Ectodermal cell (in vitro differentiated cells): ENCODE measurements around the gene PLA2G2D.

Experiments
- H3K27ac ChIP-seq: 2 replicates; pipeline ENCODE4 v1.7.0; 2013; ENCODE audit warnings: mild to moderate bottlenecking, low read depth, low read length; ENCODE audit not compliant: insufficient read depth, poor library complexity, severe bottlenecking
- H3K27me3 ChIP-seq: 2 replicates; pipeline ENCODE4 v1.7.0; 2013; ENCODE audit warnings: mild to moderate bottlenecking, low read length; ENCODE audit not compliant: insufficient read depth, control insufficient read depth, poor library complexity, severe bottlenecking
- H3K36me3 ChIP-seq: one replicate; pipeline ENCODE4 v1.7.0; 2013; ENCODE audit warnings: low read length; ENCODE audit not compliant: control insufficient read depth, insufficient read depth
- H3K4me1 ChIP-seq: one replicate; pipeline ENCODE4 v1.7.0; 2013; ENCODE audit warnings: low read length; ENCODE audit not compliant: control insufficient read depth, insufficient read depth
- H3K4me3 ChIP-seq: 2 replicates; pipeline ENCODE4 v1.7.0; 2013; ENCODE audit warnings: low read depth, low read length, control low read depth; ENCODE audit not compliant: insufficient read depth
- H3K9me3 ChIP-seq: 2 replicates; pipeline ENCODE4 v1.7.0; 2013; ENCODE audit warnings: mild to moderate bottlenecking, low read length, moderate library complexity; ENCODE audit not compliant: control insufficient read depth
- WGBS, 2 experiments: methylation state at CpG; one replicate each; pipeline ENCODE4 v1.1.7; 2013; ENCODE audit warnings: missing lambda C conversion rate in 2 of 2; 5-methylcytosine and 5-hydroxymethylcytosine counted together

Gene PLA2G2D

DNA sequence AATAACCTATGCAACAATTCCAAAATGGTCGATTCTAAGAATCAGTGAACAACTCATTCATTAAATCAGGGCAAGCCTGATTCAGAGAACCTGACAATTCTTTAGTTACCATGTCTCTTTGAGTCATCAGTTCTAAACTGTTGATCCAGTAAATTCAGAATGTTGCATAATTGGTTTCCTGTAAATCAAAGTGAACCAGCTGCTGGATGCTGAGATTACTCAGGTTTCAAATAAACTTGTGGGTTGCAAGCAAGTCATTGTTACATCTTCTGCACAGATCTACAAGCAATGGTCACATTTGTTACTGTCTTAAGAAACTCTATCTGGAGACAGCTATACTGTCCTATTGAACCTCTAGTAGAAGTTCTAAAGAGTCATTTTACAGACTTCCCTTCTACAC, 16.5 kb downstream of the PLA2G2D start:
- Histone ChIP-seq H3K27me3 (no peaks in the 10 kb centered on the region), H3K9me3 (no peaks in the 10 kb centered on the region), H3K4me1 (no peaks in the 10 kb centered on the region), H3K27ac (no peak overlapping the region), H3K36me3 (no peaks in the 10 kb centered on the region), H3K4me3 (no peak overlapping the region)
- 92 to 95% methylated on average over 1 of the region's 1 CpG for WGBS, 2 experiments

DNA sequence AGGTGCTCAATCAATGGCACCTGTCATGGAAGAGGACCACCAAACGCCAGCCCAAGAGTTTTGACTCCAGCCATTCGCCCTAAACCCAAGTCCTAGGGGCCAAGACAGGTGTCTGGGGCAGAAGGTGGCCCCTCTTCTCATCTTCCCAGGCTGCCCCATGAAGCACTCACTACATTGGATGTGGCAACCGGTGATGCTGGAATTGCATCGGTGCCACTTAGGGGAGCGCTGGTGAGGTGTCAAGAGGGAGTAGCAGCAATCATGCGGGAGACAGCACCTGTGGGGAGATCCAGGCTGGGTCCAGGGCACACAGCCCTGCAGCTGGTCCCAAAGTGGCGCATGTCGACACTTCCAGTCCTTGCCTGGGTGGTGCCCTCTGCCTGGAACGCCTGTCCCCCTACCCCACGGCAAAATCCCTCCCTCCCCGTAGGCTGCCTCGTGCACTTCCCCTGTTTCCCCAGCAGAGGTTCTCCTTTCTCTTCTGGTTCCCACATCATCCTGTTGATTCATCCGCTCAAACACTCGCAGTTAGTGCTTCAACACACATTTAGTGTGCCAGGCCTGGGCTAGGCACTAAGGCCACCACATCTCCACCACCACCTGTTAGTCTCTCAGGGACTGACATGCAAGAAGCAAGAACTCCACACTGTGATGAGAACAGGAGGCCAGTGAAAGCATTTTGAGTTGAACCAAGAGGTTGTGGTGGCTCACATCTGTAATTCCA, 18.5 kb downstream of the PLA2G2D start:
- no peak overlapping the region for H3K4me3 ChIP-seq

GRCh38 chr1:20099533-20099932, 19.8 kb downstream of the PLA2G2D start:
- WGBS, 2 experiments, result 85% methylated on average over 3 of the region's 3 CpGs

More for the DNA sequence above, 18.5 kb downstream of the PLA2G2D start:
- H3K4me1 ChIP-seq, result no peaks in the 10 kb centered on the region
- H3K36me3 ChIP-seq, result no peaks in the 10 kb centered on the region
- 55% methylated on average over 14 of the region's 14 CpGs for WGBS, 2 experiments
- H3K9me3 ChIP-seq, result peaks cover 4% of the 10 kb centered on the region
- no peaks in the 10 kb centered on the region for H3K27me3 ChIP-seq
- H3K27ac ChIP-seq, result no peak overlapping the region

DNA sequence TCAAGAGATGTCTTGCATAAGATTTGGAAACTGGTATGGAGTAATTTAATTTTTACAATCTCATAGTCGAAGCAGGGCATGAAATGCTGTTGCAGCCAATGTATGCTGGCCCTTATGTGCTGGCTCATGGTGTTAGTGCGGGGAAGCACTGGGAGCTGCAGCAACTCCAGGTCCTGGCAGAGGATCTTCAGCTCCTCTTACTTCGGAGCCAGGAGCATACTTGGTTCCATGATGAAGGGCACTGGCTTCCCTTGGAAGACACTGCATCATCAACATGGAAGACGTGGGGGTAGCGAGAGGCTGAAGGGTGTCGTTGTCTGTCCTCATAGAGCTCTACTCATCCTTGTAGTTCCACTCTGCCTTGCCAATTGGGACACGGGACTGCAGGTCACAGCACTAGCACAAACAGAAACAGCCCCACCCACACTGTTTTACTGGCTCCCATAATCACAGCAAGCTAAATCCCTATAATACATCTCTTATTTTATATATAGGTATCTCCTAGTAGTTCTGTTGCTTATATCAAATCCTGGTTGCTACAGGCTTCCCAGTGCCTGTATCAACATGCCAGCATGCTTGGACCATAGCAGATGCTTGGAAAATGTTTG, 22.4 kb downstream of the PLA2G2D start:
- H3K27ac ChIP-seq, result no peak overlapping the region
- H3K36me3 ChIP-seq, result no peaks in the 10 kb centered on the region
- H3K27me3 ChIP-seq, result no peaks in the 10 kb centered on the region
- WGBS, 2 experiments, result 85 to 91% methylated on average over 7 of the region's 7 CpGs
- H3K4me3 ChIP-seq, result no peak overlapping the region
- no peaks in the 10 kb centered on the region for H3K4me1 ChIP-seq
- H3K9me3 ChIP-seq, result peaks cover 4% of the 10 kb centered on the region

More at GRCh38 chr1:20099533-20099932, 19.8 kb downstream of the PLA2G2D start:
- Histone ChIP-seq H3K27me3 (no peaks in the 10 kb centered on the region), H3K4me1 (no peaks in the 10 kb centered on the region), H3K27ac (no peak overlapping the region), H3K9me3 (peaks cover 4% of the 10 kb centered on the region), H3K4me3 (no peak overlapping the region), H3K36me3 (no peaks in the 10 kb centered on the region)

DNA sequence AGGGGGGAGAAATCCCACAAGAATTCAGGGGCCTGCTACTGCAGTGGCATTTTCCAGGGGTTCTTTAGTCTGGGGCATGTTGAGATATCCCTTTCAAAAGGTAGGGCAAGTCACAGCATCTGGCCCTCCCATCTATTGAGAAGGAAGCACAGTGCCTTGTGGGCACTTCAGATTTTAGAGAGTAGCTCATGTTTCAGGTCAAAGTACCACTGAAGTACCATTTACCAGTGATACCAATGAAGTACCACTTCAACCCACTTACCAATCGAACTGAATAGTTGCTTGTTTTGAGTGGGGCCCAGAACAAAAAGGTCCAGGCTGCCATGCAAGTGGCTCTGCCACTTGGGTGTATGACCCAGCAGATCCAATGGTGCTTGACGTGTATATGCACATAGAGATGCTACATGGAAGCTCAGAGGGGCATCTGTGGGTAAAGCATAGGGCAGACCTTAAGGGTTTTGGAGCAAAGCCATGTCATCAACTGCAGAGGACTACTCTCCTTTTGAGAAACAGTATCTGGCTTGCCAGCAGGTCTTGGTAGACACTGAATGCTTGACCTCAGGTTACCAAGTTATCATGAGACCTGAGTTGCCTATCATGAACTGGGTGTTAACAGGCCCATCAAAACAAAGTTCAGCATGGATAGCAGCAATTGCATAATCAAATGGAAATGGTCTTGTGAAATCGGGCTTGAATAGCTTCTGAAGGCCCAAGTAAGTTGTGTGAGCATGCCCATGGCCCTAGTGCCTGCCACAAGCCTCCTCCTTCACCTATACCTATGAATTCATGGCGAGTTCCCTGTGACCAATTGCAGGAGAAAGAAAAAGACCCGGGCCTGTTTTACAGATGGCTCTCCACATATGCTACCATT, 23.5 kb downstream of the PLA2G2D start:
- 73 to 84% methylated on average over 5 of the region's 5 CpGs for WGBS, 2 experiments
- Histone ChIP-seq H3K27ac (no peak overlapping the region), H3K27me3 (no peaks in the 10 kb centered on the region), H3K4me3 (no peak overlapping the region), H3K4me1 (no peaks in the 10 kb centered on the region), H3K9me3 (peaks cover 4% of the 10 kb centered on the region), H3K36me3 (no peaks in the 10 kb centered on the region)

DNA sequence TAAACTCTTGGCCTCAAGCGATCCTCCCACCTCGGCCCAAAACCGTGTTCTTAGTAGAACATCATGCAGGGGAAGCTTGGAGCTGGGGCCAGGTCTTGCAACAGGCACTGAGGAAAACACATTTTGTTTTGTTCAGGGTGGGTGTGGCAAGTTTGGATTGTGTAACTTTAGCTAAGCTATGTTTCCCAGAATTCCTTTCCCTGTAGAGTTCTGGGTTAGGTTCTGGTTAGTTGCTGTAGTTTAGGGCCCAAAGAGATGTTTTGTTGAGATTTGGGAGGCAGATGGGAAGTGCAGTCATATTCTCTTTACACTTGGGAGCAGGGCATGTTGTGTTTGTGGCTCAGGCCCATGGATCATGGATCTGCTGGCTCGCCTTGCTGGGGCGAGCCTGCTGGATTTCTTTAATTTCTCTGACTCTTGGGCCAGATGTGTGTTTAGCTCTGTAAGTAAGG, 25.4 kb downstream of the PLA2G2D start:
- H3K36me3 ChIP-seq, result no peaks in the 10 kb centered on the region
- H3K4me3 ChIP-seq, result no peak overlapping the region
- no peak overlapping the region for H3K27ac ChIP-seq
- H3K27me3 ChIP-seq, result no peaks in the 10 kb centered on the region
- 94 to 95% methylated on average over 5 of the region's 5 CpGs for WGBS, 2 experiments
- H3K4me1 ChIP-seq, result no peaks in the 10 kb centered on the region
- peaks cover 4% of the 10 kb centered on the region for H3K9me3 ChIP-seq

DNA sequence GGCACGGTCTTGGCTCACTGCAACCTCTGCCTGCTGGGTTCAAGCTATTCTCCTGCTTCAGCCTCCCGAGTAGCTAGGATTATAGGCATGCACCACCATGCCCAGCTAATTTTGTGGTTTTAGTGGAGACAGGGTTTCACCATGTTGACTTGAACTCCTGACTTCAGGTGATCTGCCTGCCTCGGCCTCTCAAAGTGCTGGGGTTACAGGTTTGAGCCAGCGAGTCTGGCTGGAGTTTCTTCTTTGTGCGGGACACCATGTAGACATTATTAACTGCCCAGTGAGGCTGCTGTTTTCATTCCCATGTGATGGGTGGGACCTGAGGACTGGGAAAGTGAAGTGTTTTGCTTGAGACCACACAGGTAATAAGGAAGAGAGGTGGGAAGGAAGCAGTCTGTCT, 26.0 kb downstream of the PLA2G2D start:
- Histone ChIP-seq H3K36me3 (no peaks in the 10 kb centered on the region), H3K9me3 (peaks cover 4% of the 10 kb centered on the region), H3K4me1 (no peaks in the 10 kb centered on the region), H3K4me3 (no peak overlapping the region), H3K27ac (no peak overlapping the region), H3K27me3 (no peaks in the 10 kb centered on the region)
- WGBS, 2 experiments, result 93 to 95% methylated on average over 5 of the region's 5 CpGs

DNA sequence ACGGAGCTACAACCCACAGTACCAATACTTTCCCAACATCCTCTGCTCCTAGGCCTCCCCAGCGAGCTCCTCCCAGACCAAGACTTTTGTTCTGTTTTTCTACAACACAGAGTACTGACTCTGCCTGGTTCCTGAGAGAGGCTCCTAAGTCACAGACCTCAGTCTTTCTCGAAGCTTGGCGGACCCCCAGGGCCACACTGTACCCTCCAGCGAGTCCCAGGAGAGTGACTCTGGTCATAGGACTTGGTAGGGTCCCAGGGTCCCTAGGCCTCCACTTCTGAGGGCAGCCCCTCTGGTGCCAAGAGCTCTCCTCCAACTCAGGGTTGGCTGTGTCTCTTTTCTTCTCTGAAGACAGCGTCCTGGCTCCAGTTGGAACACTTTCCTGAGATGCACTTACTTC, 28.7 kb downstream of the PLA2G2D start:
- no peaks in the 10 kb centered on the region for H3K27me3 ChIP-seq
- H3K4me1 ChIP-seq, result no peaks in the 10 kb centered on the region
- H3K9me3 ChIP-seq, result no peaks in the 10 kb centered on the region
- no peak overlapping the region for H3K27ac ChIP-seq
- H3K4me3 ChIP-seq, result no peak overlapping the region
- no peaks in the 10 kb centered on the region for H3K36me3 ChIP-seq
- WGBS, 2 experiments, result 91 to 92% methylated on average over 6 of the region's 6 CpGs

GRCh38 chr1:20090119-20090518, 29.2 kb downstream of the PLA2G2D start:
- H3K27me3 ChIP-seq, result no peaks in the 10 kb centered on the region
- H3K4me3 ChIP-seq, result no peak overlapping the region
- no peaks in the 10 kb centered on the region for H3K36me3 ChIP-seq
- H3K4me1 ChIP-seq, result no peaks in the 10 kb centered on the region
- WGBS, 2 experiments, result 92 to 95% methylated on average over 3 of the region's 3 CpGs
- no peak overlapping the region for H3K27ac ChIP-seq
- H3K9me3 ChIP-seq, result no peaks in the 10 kb centered on the region
